HepG2 (cell line): Measurements from ENCODE around the gene SLC22A23. TPM values are rescaled to one million over a fixed set of nuclear protein-coding genes. Genes with fewer than 3 reads are reported as not detected.

Source experiments
- ARID2 ChIP-seq: sonication (generic); formaldehyde crosslinking; IDR thresholded peaks from 2 replicates; pipeline ENCODE4 v1.8.1; 2022; ENCODE audit warnings: mild to moderate bottlenecking, missing genetic modification reagents, borderline replicate concordance
- ARNT ChIP-seq: fragments of 450-650 bp; IDR thresholded peaks from 2 replicates; pipeline ENCODE4 v1.6.1; 2017
- CBX5 ChIP-seq: sonication (generic); formaldehyde crosslinking; IDR thresholded peaks from 2 replicates; pipeline ENCODE4 v1.4.0; 2020; ENCODE audit warnings: missing genetic modification reagents, borderline replicate concordance
- DNMT1 ChIP-seq: sonication (generic); formaldehyde crosslinking; IDR thresholded peaks from 2 replicates; pipeline ENCODE4 v1.5.1; 2020; ENCODE audit warnings: mild to moderate bottlenecking, missing genetic modification reagents
- FOXK2 ChIP-seq: fragments of 450-650 bp; IDR thresholded peaks from 2 replicates; pipeline ENCODE4 v1.6.1; 2016
- GTF2F1 ChIP-seq: fragments of 150-350 bp; IDR thresholded peaks from 2 replicates; pipeline ENCODE4 v1.6.1; 2014; ENCODE audit warnings: low read length
- KDM5A ChIP-seq: fragments of 200-600 bp; sonication (generic); IDR thresholded peaks from 2 replicates; pipeline ENCODE4 v1.7.0; 2018; ENCODE audit warnings: antibody characterized with exemption, mild to moderate bottlenecking, low read length, borderline replicate concordance
- KLF12 ChIP-seq: sonication (generic); formaldehyde crosslinking; IDR thresholded peaks from 2 replicates; pipeline ENCODE4 v1.4.0; 2020; ENCODE audit warnings: missing genetic modification reagents, borderline replicate concordance
- MAFG ChIP-seq: sonication (generic); formaldehyde crosslinking; IDR thresholded peaks from 2 replicates; pipeline ENCODE4 v1.5.1; 2020; ENCODE audit warnings: mild to moderate bottlenecking, missing genetic modification reagents
- MAFK ChIP-seq, 2 experiments: IDR thresholded peaks in 1 of 2; conservative IDR thresholded peaks in 1 of 2; 2 replicates each; pipeline ENCODE4 v1.6.1; 2011; ENCODE audit warnings: improper control_type of control experiment in 2 of 2, low read length in 2 of 2
- MED1 ChIP-seq: sonication (generic); formaldehyde crosslinking; IDR thresholded peaks from 2 replicates; pipeline ENCODE4 v1.4.0; 2020; ENCODE audit warnings: missing genetic modification reagents
- MXI1 ChIP-seq: IDR thresholded peaks from 3 replicates; pipeline ENCODE4 v1.6.1; 2012; ENCODE audit warnings: low read depth, low read length, inconsistent platforms, borderline replicate concordance
- MZF1 ChIP-seq: sonication (generic); formaldehyde crosslinking; IDR thresholded peaks from 2 replicates; pipeline ENCODE4 v1.8.1; 2023; ENCODE audit warnings: mild to moderate bottlenecking, missing genetic modification reagents, borderline replicate concordance
- NFE2 ChIP-seq: sonication (generic); formaldehyde crosslinking; IDR thresholded peaks from 2 replicates; pipeline ENCODE4 v1.4.0; 2020; ENCODE audit warnings: missing genetic modification reagents
- NFKB2 ChIP-seq: sonication (generic); formaldehyde crosslinking; IDR thresholded peaks from 2 replicates; pipeline ENCODE4 v1.4.0; 2020; ENCODE audit warnings: missing genetic modification reagents, borderline replicate concordance
- ONECUT2 ChIP-seq: sonication (generic); formaldehyde crosslinking; IDR thresholded peaks from 2 replicates; pipeline ENCODE4 v1.4.0; 2020; ENCODE audit warnings: missing genetic modification reagents
- PAF1 ChIP-seq: IDR thresholded peaks from 2 replicates; pipeline ENCODE4 v1.6.1; 2016; ENCODE audit warnings: missing genetic modification reagents, missing compliant biosample characterization
- REL ChIP-seq: sonication (generic); formaldehyde crosslinking; conservative IDR thresholded peaks from 2 replicates; pipeline ENCODE4 v1.8.0; 2022; ENCODE audit warnings: mild to moderate bottlenecking, missing genetic modification reagents, moderate library complexity
- SCMH1 ChIP-seq: sonication (generic); formaldehyde crosslinking; IDR thresholded peaks from 2 replicates; pipeline ENCODE4 v1.9.0; 2021; ENCODE audit warnings: missing genetic modification reagents, mild to moderate bottlenecking, borderline replicate concordance
- ZFP36L2 ChIP-seq: sonication (generic); formaldehyde crosslinking; IDR thresholded peaks from 2 replicates; pipeline ENCODE4 v1.4.0; 2020; ENCODE audit warnings: missing genetic modification reagents
- ZNF3 ChIP-seq: IDR thresholded peaks from 2 replicates; pipeline ENCODE4 v1.7.0; 2017; ENCODE audit warnings: inconsistent platforms
- ZNF331 ChIP-seq: sonication (generic); formaldehyde crosslinking; IDR thresholded peaks from 2 replicates; pipeline ENCODE4 v1.4.0; 2020; ENCODE audit warnings: missing genetic modification reagents
- ZNF557 ChIP-seq: sonication (generic); formaldehyde crosslinking; IDR thresholded peaks from 2 replicates; pipeline ENCODE4 v1.4.0; 2020; ENCODE audit warnings: missing genetic modification reagents
- polyA plus RNA-seq, 8 experiments: library from polyadenylated mRNA; depleted of rRNA in 3 of 8; stranded (reverse) in 7 of 8; unstranded in 1 of 8; fragments of >200 nt; fragmentation: Illumina TruSeq in 4 of 8; extraction: Trizol in 4 of 8; gene quantifications; 2 replicates each; pipeline versions ENCODE4 v1.2.1 to v1.2.3, GENCODE V29; 2011 to 2016; ENCODE audit warnings: low read depth in 4 of 8, missing spikeins in 1 of 8, mixed read lengths in 1 of 8; ENCODE audit not compliant: insufficient read depth in 1 of 8
- total RNA-seq, 5 experiments: library from RNA; depleted of rRNA; stranded (reverse); fragments of >200 nt; fragmentation: Illumina TruSeq; extraction: Trizol; gene quantifications; 2 replicates each; pipeline ENCODE4 v1.2.3, GENCODE V29; 2016; ENCODE audit warnings: low read depth in 1 of 5
- TF ChIP-seq, protein P1 (sequence below): sonication (generic); formaldehyde crosslinking; IDR thresholded peaks from 2 replicates; pipeline ENCODE4 v1.4.0; 2020; ENCODE audit warnings: missing genetic modification reagents
- TF ChIP-seq, protein P2 (sequence below): sonication (generic); formaldehyde crosslinking; IDR thresholded peaks from 2 replicates; pipeline ENCODE4 v1.9.0; 2022; ENCODE audit warnings: missing genetic modification reagents, mild to moderate bottlenecking, borderline replicate concordance
- TF ChIP-seq, protein P3 (sequence below): sonication (generic); formaldehyde crosslinking; IDR thresholded peaks from 2 replicates; pipeline ENCODE4 v1.8.0; 2022; ENCODE audit warnings: mild to moderate bottlenecking, missing genetic modification reagents, borderline replicate concordance
- TF ChIP-seq, protein P4 (sequence below): sonication (generic); formaldehyde crosslinking; IDR thresholded peaks from 2 replicates; pipeline ENCODE4 v1.5.0; 2020; ENCODE audit warnings: mild to moderate bottlenecking, missing genetic modification reagents

The SLC22A23 gene
- total and polyA plus RNA-seq, 2 of the 13 experiments (the other 11 are each of a cell fraction or from before 2014, with no cell fraction given): 11.8 to 17.5 TPM

DNA sequence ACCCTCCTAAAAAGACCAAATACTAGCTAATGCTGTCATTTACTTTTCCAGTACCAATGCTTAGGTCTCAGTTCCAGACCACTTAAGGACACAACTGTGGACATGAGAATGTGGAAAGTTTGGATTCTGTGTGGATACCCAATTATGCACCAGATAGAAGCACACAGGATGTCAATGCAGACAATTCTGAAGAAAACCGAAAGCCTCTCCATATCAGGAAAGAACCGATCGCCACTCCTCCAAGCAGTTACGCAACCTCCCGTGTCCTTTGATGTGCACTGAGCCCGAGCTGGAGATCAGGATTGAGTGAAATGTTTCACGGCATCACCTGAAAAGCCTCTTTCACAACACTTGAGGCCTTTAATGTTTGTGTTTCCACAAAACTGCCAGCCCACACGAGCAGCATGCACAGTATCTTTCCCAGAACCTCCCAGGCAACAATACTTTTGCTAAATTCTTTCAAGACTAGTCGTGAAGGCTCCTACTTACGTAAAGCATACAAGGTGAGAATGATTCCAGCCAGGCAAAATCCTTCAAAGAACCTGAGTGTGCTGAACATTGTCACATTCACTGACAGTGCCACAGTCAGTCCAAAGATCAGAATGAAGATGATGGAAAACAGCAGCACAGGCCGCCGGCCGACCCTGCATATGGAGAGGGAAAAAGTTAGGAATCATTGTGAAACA lies 47.0 kb downstream of the SLC22A23 start (continued):
- TF ChIP-seq MAFK (conservative IDR thresholded peaks at IDR 0.05 in 1 of 2, IDR thresholded peaks at IDR 0.05 in 1 of 2; ENCODE audit: low read length in 2 of 2) (peak in 1 of 2 experiments; percentile 1; a peak in 1 of 4 replicates), MED1 (peak; percentile 100), ONECUT2 (peak; percentile 86), ZNF3 (CRISPR knock-in tag) (no peak), MAFG (CRISPR knock-in tag) (no peak), GTF2F1 (no peak), KLF12 (CRISPR knock-in tag) (no peak; the same call in 1 of the 2 replicates), ARID2 (CRISPR knock-in tag) (0 out of 2 replicates have a peak, but pooled peaks have one; percentile 8), ZNF557 (CRISPR knock-in tag) (0 out of 2 replicates have a peak, but pooled peaks have one; percentile 46), REL (CRISPR knock-in tag) (0 out of 2 replicates have a peak, but pooled peaks have one; percentile 23), CBX5 (peak; percentile 99; the same call in 1 of the 2 replicates), SCMH1 (no peak), ARNT (no peak), NFKB2 (CRISPR knock-in tag) (no peak), FOXK2 (no peak; the same call in 1 of the 2 replicates), MXI1 (no peak; the same call in 1 of the 3 replicates), DNMT1 (0 out of 2 replicates have a peak, but pooled peaks have one; percentile 60), NFE2 (CRISPR knock-in tag) (0 out of 2 replicates have a peak, but pooled peaks have one; percentile 9), MZF1 (CRISPR knock-in tag) (no peak), PAF1 (CRISPR knock-in tag) (peak; percentile 66; the same call in 1 of the 2 replicates), ZFP36L2 (CRISPR knock-in tag) (no peak), ZNF331 (peak; percentile 99), KDM5A (no peak)
- TF ChIP-seq, protein P1, sequence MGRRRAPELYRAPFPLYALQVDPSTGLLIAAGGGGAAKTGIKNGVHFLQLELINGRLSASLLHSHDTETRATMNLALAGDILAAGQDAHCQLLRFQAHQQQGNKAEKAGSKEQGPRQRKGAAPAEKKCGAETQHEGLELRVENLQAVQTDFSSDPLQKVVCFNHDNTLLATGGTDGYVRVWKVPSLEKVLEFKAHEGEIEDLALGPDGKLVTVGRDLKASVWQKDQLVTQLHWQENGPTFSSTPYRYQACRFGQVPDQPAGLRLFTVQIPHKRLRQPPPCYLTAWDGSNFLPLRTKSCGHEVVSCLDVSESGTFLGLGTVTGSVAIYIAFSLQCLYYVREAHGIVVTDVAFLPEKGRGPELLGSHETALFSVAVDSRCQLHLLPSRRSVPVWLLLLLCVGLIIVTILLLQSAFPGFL (CRISPR knock-in tag): no peak
- TF ChIP-seq, protein P2, sequence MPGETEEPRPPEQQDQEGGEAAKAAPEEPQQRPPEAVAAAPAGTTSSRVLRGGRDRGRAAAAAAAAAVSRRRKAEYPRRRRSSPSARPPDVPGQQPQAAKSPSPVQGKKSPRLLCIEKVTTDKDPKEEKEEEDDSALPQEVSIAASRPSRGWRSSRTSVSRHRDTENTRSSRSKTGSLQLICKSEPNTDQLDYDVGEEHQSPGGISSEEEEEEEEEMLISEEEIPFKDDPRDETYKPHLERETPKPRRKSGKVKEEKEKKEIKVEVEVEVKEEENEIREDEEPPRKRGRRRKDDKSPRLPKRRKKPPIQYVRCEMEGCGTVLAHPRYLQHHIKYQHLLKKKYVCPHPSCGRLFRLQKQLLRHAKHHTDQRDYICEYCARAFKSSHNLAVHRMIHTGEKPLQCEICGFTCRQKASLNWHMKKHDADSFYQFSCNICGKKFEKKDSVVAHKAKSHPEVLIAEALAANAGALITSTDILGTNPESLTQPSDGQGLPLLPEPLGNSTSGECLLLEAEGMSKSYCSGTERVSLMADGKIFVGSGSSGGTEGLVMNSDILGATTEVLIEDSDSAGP (CRISPR knock-in tag): peak; percentile 57
- TF ChIP-seq, protein P3, sequence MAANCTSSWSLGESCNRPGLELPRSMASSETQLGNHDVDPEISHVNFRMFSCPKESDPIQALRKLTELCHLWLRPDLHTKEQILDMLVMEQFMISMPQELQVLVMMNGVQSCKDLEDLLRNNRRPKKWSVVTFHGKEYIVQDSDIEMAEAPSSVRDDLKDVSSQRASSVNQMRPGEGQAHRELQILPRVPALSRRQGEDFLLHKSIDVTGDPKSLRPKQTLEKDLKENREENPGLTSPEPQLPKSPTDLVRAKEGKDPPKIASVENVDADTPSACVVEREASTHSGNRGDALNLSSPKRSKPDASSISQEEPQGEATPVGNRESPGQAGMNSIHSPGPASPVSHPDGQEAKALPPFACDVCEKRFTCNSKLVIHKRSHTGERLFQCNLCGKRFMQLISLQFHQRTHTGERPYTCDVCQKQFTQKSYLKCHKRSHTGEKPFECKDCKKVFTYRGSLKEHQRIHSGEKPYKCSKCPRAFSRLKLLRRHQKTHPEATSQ (CRISPR knock-in tag): peak; percentile 43; the same call in 1 of the 2 replicates
- TF ChIP-seq, protein P4, sequence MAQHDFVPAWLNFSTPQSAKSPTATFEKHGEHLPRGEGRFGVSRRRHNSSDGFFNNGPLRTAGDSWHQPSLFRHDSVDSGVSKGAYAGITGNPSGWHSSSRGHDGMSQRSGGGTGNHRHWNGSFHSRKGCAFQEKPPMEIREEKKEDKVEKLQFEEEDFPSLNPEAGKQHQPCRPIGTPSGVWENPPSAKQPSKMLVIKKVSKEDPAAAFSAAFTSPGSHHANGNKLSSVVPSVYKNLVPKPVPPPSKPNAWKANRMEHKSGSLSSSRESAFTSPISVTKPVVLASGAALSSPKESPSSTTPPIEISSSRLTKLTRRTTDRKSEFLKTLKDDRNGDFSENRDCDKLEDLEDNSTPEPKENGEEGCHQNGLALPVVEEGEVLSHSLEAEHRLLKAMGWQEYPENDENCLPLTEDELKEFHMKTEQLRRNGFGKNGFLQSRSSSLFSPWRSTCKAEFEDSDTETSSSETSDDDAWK: no peak
